GM21526 (cell line): ENCODE data around the gene FCRLA.

Experiments
- ATAC-seq: cut with Tn5 transposase; IDR thresholded peaks from one replicate; pipeline ENCODE4 v1.9.1; 2021; ENCODE audit warnings: moderate library complexity; ENCODE audit not compliant: unreplicated experiment, low FRiP score

The FCRLA gene

DNA sequence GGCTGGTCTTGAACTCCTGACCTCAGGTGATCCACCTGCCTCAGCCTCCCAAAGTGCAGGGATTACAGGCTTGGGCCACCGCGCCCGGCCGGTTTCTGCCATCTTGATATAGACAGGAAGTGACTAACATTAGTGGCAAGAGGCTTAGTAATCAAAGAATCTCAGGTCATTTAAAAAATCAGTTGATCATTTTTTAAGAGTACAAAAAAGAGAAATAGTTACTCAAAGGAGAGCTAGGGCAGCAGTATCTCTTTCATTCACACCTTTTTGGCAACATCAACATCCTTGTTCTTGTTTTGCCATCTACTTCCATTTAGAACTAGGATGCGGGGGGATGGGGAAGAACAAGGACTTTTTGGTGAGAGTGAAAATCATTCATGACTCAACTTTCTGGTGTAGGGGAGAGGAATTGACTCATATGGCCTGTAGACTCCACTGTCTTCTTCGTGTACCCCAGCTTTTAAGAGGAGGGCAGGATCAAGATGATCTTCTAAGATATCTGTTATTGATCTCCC is 23.1 kb downstream of the FCRLA start:
- ATAC-seq = no peak

DNA sequence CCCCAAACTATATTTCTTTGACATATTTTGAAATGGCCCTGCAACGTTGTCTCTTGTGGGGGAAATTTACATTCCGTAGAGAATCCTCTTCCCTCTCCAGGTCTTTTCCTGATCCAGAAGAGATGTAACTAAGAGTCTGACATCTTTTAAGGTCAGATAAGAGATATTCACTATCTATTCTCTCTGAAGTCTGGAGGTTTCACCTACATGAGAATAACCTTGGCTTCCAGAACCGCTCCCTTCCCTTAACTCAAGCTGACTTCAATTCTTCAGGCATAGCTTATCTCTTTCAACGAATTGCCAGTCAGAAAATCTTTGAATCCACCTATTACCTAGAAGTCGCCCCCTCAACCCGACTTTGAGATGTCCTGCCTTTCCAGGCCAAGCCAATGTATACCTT is 24.2 kb downstream of the FCRLA start:
- no peak for ATAC-seq

DNA sequence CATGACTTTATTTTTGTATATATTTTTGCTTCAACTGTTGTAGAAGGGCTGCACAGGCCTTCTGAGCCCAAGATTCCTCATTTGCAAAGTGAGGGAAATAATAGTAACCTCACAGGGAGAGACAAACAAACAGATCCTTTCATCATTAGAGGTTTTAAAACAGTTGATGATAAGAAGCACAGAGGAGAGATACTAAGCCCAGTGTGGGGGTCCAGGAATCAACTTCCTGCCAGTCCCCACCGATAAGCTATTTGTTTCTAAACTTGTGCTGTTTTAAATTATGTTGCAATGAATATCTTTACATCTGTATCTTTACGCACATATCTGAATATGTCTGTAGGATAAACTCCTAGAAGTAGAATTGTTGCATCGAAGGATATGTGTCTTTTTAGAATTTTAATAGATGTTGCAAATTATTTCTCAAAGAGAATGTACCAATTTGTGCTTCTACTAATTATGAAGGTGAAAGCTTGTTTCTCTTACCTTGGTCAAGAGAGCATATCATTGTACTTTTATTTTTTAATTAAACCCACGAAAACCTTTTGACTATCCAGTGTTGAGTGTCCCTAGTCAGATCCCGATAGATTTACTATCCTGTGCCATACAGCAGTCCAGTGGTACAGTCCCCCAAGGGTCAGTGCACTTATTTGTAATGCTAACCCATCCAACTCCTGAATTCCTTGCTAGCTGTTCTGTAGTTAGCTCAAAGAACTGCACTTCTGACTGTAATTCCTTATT is 25.1 kb downstream of the FCRLA start:
- ATAC-seq = no peak

DNA sequence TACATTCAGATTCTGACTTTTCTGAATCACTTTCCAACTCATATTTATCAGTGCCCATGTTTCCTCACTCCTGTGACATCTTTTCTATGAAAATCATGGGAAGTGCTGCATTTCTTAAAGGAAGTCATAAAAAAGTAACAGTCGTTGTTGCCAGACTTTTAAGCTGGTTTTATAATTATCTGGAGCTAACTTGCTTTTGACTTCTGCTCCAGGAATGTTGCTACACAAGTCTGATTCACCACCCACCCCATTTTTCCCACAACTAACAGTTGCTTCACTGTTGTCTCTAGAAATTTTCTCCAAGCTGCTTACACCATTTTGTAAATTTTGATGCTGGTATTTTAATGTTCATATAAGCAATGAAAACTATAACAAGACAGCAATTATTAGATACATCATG is 26.5 kb downstream of the FCRLA start:
- ATAC-seq = no peak

DNA sequence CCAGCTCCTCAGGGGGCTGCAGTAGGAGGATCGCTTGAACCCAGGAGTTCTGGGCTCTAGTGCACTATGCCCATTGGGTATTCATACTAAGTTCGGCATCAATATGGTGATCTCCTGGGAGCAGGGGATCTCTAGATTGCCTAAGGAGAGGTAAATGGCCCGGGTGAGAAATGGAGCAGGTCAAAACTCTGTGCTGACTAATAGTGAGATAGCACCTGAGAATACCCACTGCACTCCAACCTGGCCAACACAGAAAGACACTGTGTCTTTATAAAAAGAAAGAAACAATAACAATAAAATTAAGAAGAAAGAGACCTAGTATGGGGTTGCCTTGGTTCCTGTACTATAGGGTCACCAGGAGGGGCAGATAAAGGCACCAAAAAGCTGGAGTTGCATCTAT is 28.8 kb downstream of the FCRLA start:
- no peak for ATAC-seq

DNA sequence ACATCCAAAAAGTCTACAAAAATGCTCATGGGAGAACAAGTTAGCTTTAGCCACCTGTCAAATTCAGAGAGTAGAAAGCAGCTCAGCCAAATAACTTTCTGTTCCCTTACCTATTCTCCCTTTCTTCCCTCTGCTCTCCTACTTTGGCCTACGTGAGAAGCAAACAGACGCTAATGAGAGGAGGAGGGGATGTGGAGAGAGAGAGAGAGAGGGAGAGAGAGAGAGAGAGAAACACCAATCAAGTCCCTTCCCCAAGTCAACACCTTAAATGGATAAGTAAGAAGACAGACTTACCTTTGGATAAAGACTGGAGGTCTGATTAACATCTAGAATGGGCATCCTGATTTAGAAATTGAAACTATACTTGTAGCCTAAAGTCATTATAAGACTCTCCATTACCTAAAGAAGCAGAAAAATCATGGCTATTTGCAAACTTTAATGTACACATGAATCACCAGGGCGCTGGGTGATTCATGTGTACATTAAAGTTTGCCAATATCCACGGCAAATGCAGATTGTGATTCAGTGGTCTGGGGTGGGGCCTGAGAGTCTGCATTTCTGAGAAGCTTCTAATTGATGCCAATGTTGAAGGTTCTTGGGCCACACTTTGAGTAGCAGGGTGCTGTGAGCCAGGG is 29.4 kb downstream of the FCRLA start:
- no peak for ATAC-seq

DNA sequence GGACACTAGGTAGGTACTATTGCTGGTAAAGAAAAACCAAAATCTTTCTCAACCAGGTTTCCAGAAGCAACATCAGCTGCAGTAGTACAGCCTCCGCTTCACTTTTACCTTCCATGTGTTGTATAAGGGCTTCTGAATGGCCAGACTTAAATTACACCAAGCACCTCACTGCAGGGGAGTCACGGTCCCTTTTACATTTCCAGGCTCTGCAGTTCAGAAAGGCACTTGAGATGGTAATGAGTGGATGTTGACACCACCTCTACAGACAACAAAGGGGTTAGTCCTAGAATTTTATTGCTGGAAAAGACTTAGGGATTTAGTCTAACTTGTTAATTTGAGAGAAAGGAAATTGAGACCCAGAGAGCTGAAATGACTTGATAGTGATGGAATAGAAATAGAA is 30.6 kb downstream of the FCRLA start:
- ATAC-seq = no peak

DNA sequence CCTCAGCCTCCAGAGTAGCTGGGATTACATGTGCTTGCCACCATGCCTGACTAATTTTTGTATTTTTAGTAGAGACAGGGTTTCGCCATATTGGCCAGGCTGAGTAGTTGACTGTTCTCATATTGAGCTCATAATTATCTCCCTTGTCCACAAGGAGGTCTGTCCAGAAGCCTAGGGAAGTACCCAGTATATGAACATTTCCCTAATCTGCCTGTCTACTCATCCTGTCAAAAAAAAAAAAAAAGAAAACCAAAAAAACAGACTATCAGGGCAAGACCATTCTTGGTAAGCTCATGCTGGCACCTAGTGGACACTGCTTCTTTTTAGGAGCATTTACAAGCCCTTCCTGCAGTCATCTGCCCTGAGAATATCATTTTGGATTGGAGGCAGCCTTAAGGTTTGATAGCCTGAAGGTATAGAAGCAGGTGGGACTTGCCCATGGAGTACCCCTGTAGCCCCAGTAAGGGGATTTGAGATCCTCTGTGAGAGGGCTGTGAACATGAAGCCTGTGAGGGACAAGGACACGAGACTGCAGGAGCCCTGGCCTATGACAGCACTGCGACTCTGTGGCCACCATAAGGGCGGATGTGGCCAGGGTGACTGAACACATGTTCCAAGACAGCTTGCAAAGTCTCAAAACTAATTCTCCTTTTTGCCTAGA is 31.7 kb downstream of the FCRLA start:
- ATAC-seq = peak; percentile 46

DNA sequence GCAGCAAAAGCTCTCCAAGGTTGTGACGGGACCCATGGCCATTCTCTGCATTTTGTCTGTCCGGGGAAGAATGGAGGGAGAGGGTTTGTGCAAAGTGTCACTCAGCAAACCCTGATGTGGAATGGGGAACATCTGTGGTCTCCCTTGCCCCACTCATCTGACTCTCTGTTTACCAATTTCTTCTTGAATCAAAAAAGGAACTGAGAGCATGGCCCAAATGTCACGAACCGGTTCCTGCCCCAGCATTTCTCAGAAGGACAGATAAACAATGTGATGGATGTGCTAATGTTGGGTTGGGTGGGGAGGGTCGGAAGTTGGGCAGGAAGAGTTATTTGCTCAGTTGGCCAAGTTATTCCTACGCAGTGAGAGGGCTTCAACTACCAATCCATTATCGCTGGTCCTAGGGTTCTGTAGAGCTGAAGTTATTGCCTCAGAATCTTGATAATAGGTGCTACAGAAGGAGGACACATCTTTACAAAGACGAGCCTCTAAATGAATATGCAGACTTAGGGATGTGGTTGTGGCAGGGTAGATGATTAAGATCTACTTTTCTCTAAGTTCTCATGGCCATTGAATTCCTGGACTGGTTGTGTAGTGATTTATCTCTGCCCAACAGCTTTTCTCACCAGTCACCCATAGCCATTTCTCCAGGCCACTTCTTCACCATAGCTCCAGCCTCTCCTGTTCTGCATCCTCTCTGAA is 33.0 kb downstream of the FCRLA start:
- ATAC-seq = no peak

DNA sequence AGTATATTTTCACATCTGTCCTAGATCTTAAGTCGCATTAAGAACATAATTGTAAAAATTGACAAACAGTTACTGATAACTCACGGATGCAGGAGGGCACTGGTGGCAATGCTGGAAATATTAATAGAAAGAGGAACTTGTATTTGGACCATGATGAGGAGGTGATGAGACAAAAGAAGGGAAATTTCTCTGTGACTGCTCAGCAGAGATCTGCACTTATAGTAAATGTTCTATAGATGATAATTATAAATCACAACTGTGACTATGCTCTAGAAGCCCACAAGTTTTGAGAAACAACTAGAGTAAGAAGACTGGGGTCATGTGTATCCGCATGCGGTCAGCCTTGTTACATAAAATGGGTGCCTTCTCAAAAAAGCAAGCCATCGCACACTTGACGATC is 33.9 kb downstream of the FCRLA start:
- ATAC-seq = no peak

DNA sequence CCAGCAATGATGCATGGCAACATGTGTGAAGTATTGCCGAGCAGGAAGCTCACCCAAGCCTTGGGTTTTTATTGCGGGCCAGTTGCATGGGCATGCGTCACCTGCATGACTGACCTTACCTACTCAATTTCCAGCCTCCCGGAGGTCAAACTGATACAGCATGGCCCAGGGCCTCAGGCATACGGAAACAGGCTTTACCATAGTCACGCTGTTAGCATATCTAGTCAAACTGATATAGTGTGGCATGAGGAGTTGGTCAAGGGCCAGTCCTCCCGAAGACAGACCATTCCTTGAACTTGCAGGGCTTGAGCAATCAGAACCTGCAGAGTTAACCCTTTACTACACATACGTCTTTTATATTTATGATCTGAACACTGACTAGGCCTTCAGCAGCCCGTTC is 36.2 kb downstream of the FCRLA start:
- no peak for ATAC-seq

DNA sequence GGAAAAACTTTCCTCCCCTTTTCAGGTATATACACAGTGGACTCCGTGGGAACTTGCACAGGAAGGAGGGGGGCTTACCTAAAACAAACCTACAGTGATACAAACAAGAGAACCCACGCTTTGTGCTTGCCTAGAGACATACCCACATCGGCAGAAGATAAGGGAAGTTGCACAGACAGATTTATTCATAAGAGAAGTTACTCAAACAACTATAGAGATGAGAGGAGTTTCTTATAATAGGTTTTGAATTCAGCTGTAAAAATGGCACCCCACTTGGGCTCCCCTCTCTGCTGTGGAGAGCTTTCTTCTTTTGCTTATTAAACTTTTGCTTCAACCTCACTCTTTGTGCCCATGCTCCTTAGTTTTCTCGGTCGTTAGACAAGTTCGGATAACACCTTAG is 40.8 kb downstream of the FCRLA start:
- ATAC-seq = no peak

DNA sequence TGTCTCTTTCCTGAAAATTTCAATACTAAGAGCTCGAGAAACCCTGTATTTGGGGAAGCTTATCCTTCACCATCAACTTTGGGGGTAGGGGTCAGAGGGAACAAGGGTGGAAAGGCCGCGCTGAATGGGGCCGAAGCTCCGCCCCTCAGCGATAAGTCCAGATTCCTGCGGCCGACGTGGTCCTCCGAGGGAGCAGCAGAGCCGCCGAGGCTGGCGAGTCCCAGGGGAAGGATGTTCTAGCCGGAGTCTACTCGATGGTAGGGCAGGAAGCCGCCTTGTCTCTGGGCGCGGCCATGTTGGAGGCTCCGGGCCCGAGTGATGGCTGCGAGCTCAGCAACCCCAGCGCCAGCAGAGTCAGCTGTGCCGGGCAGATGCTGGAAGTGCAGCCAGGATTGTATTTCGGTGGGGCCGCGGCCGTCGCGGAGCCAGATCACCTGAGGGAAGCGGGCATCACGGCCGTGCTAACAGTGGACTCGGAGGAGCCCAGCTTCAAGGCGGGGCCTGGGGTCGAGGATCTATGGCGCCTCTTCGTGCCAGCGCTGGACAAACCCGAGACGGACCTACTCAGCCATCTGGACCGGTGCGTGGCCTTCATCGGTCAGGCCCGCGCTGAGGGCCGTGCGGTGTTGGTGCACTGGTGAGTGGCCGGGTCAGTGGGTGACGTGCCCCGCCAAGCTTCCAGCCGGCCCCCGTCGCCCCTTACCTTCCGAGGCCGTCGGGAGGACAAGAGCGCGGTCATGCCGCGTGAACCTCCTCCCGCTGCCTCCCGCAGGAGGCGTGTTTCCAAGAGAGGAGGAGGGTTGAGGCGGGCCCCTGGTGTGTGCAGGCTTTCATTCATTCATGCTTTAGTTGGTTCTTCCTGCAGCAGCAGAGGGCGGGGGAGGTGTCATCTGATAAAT is 42.7 kb downstream of the FCRLA start, which contains the start of gene DUSP12:
Gene DUSP12 (plus strand): TSS at position 278 of the 899 bp plus-strand sequence. CDS start 16 bp downstream, at position 294.
- ATAC-seq = peak; percentile 88

DNA sequence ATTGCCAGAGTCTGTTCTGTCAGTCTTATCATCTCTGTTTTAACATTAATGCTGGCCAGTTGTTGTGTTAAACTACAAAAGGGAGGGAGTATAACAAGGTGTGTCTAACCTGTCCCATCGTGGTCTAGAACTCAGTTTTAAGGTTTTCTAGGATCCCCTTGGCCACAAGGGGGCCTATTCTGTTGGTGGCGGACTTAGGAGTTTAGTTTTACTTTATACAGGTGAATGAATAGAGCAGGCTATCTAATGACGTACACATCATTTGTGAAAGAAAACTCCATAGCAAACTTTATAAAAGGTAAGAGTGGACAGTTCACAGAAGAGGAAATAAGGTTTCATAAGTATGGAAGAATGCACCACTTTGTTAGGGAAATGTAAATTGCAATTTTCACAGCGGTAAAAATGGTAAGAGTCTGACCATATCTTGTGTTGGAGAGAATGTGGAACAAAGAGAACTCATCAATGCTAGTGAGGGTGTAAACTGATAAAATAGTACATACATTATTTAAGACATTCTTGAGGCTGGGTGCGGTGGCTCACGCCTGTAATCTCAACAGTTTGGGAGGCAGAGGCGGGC is 56.6 kb downstream of the FCRLA start:
- ATAC-seq = no peak
